K562 (cell line): ENCODE results near the gene RFX6. TPM values are rescaled to one million over a fixed set of nuclear protein-coding genes. Genes with fewer than 3 reads are reported as not detected.

ENCODE experiments used
- ATAC-seq: fragments of 200-7000 bp; cut with Tn5 transposase; 3 replicates; pipeline ENCODE4 v1.9.1; 2020; ENCODE audit warnings: moderate library complexity
- BruUV-seq: library from RNA; stranded (reverse); fragments of 400-500 nt; replicated peaks from 2 replicates; lab custom pipeline; 2021; lab: Mats Ljungman, UMichigan
- CTCF ChIA-PET: fragments of 300-600 bp; formaldehyde crosslinking; extraction: SDS; loops from one replicate; lab custom pipeline; 2021; ENCODE audit warnings: low intra/inter-chr PET ratio; lab: Yijun Ruan, JAX
- POLR2A ChIA-PET: fragments of 300-600, 350-650 bp; sonication (Branson Sonifier 250); formaldehyde crosslinking; extraction: SDS; loops from one replicate; lab custom pipeline; 2021; ENCODE audit warnings: antibody characterized with exemption, inconsistent platforms; lab: Yijun Ruan, JAX
- DNase-seq, 4 experiments: peaks; one replicate each; pipeline versions ENCODE4 v3.0.0 to v3.0.0-alpha.2; 2011 to 2018; ENCODE audit warnings: low spot score in 3 of 4, mixed read lengths in 3 of 4; ENCODE audit errors: extremely low read depth in 1 of 4
- FAIRE-seq: peaks from 2 replicates; lab custom pipeline; 2011; peaks lifted over from hg19 to GRCh38; lab: Jason Lieb, UNC
- H2AFZ ChIP-seq: 2 replicates; pipeline ENCODE4 v1.6.0; 2011; ENCODE audit warnings: low read depth, low read length, control low read depth, inconsistent platforms
- H3K27ac ChIP-seq: fragments of 200-600 bp; 3 replicates; pipeline ENCODE4 v1.8.0; 2011; ENCODE audit warnings: low read depth, mild to moderate bottlenecking, control low read depth, inconsistent platforms, low read length, moderate library complexity, mixed read lengths; ENCODE audit errors: extremely low read depth
- H3K27me3 ChIP-seq, 2 experiments: fragments of 300-600 bp in 1 of 2; 2 replicates in 1 of 2; 3 replicates in 1 of 2; pipeline versions ENCODE4 v1.6.0 to v1.8.0; 2011; ENCODE audit warnings: inconsistent platforms in 2 of 2, low read length in 2 of 2, mild to moderate bottlenecking in 1 of 2, mixed read lengths in 1 of 2, moderate library complexity in 1 of 2; ENCODE audit not compliant: control insufficient read depth in 2 of 2, insufficient read depth in 2 of 2
- H3K36me3 ChIP-seq: fragments of 300-600 bp; 3 replicates; pipeline ENCODE4 v1.8.0; 2011; ENCODE audit warnings: mild to moderate bottlenecking, low read length, inconsistent platforms; ENCODE audit not compliant: control insufficient read depth, insufficient read depth
- H3K4me1 ChIP-seq, 2 experiments: fragments of 200-600 bp in 1 of 2; replicated peaks in 1 of 2; 2 replicates in 1 of 2; 3 replicates in 1 of 2; pipeline versions ENCODE4 v1.5.1 to v1.8.0; 2011; ENCODE audit warnings: inconsistent platforms in 2 of 2, low read length in 2 of 2, mild to moderate bottlenecking in 1 of 2, mixed read lengths in 1 of 2, moderate library complexity in 1 of 2; ENCODE audit not compliant: control insufficient read depth in 2 of 2, insufficient read depth in 2 of 2
- H3K4me2 ChIP-seq: 2 replicates; pipeline ENCODE4 v1.6.1; 2011; ENCODE audit warnings: low read length, control low read depth, inconsistent platforms, mixed read lengths; ENCODE audit not compliant: insufficient read depth
- H3K4me3 ChIP-seq: fragments of 200-600 bp; sonication (generic), shearing (Covaris generic); 2 replicates; pipeline ENCODE4 v1.5.1; 2016; ENCODE audit warnings: control low read depth, inconsistent platforms
- H3K79me2 ChIP-seq: fragments of 200-600 bp; 3 replicates; pipeline ENCODE4 v1.8.0; 2011; ENCODE audit warnings: low read length, inconsistent platforms; ENCODE audit not compliant: control insufficient read depth, insufficient read depth
- H3K9ac ChIP-seq, 2 experiments: 2 replicates each; pipeline versions ENCODE4 v1.6.0 to v1.6.1; 2011; ENCODE audit warnings: low read depth in 2 of 2, low read length in 2 of 2, control low read depth in 1 of 2, inconsistent platforms in 1 of 2, mild to moderate bottlenecking in 1 of 2, mixed read lengths in 1 of 2; ENCODE audit not compliant: insufficient read depth in 1 of 2
- H3K9me1 ChIP-seq: one replicate; pipeline ENCODE4 v1.6.0; 2011; ENCODE audit warnings: inconsistent platforms, mild to moderate bottlenecking, low read length, moderate library complexity; ENCODE audit not compliant: control insufficient read depth, insufficient read depth
- H3K9me3 ChIP-seq: replicated peaks from 2 replicates; pipeline ENCODE4 v1.5.1; 2011; ENCODE audit warnings: low read depth, low read length, inconsistent platforms; ENCODE audit not compliant: control insufficient read depth, insufficient read depth
- H4K20me1 ChIP-seq: replicated peaks from 2 replicates; pipeline ENCODE4 v1.6.1; 2011; ENCODE audit warnings: low read length, inconsistent platforms, mixed read lengths; ENCODE audit not compliant: control insufficient read depth, insufficient read depth
- LCOR ChIP-seq: sonication (generic); formaldehyde crosslinking; IDR thresholded peaks from 2 replicates; pipeline ENCODE4 v1.8.0; 2022; ENCODE audit warnings: mild to moderate bottlenecking, missing genetic modification reagents
- ZMIZ1 ChIP-seq, 2 experiments: fragments of 150-350 bp in 1 of 2; IDR thresholded peaks; 2 replicates each; pipeline ENCODE4 v1.6.1; 2012 to 2016; ENCODE audit warnings: low read depth in 2 of 2, low read length in 2 of 2, mild to moderate bottlenecking in 1 of 2, moderate library complexity in 1 of 2
- WGBS: fragments of 100-300 bp; shearing (Covaris generic); methylation state at CpG from one replicate; pipeline ENCODE4 v1.1.6; 2016; ENCODE audit warnings: low coverage, mixed read lengths; ENCODE audit not compliant: insufficient coverage; ENCODE audit errors: missing lambda C conversion rate; 5-methylcytosine and 5-hydroxymethylcytosine counted together
- in situ Hi-C: fragments of 300-500 bp; cut with MboI; formaldehyde crosslinking; loops from 4 replicates; pipeline ENCODE4 v1.15.0; 2018; ENCODE audit warnings: inconsistent platforms, mixed read lengths
- intact Hi-C: fragments of 100-400 bp; cut with micrococcal nuclease; formaldehyde crosslinking; loops from 2 replicates; pipeline ENCODE4 v1.14.2; 2022
- polyA plus RNA-seq, 8 experiments: library from polyadenylated mRNA; depleted of rRNA in 4 of 8; stranded (reverse) in 5 of 8; unstranded in 3 of 8; fragments of >200 nt; fragmentation: Nextera tagmentation in 2 of 8; fragmentation: Illumina TruSeq in 1 of 8; extraction: Ambion mirVana in 2 of 8; extraction: Trizol in 1 of 8; gene quantifications; 2 replicates each; pipeline versions ENCODE4 v1.2.1 to v1.2.3, GENCODE V29; 2011 to 2014; ENCODE audit warnings: inconsistent platforms in 1 of 8, missing spikeins in 1 of 8
- total RNA-seq, 7 experiments: library from RNA; depleted of rRNA in 6 of 7; stranded (reverse); fragments of >200 nt in 6 of 7; fragmentation: Illumina TruSeq in 2 of 7; extraction: Trizol in 2 of 7; gene quantifications; 2 replicates each; pipeline versions ENCODE4 v1.2.1 to v1.2.3, GENCODE V29; 2011 to 2021; ENCODE audit warnings: low replicate concordance in 1 of 7
- TF ChIP-seq, protein P1 (sequence below): fragments of 450-650 bp; conservative IDR thresholded peaks from 2 replicates; pipeline ENCODE4 v1.6.1; 2016; ENCODE audit warnings: missing genetic modification characterization, low read depth, mild to moderate bottlenecking, control low read depth, missing compliant biosample characterization

Gene RFX6
- total and polyA plus RNA-seq, 9 of the 15 experiments (the other 6 are each of a cell fraction or from before 2014, with no cell fraction given), result not detected

DNA sequence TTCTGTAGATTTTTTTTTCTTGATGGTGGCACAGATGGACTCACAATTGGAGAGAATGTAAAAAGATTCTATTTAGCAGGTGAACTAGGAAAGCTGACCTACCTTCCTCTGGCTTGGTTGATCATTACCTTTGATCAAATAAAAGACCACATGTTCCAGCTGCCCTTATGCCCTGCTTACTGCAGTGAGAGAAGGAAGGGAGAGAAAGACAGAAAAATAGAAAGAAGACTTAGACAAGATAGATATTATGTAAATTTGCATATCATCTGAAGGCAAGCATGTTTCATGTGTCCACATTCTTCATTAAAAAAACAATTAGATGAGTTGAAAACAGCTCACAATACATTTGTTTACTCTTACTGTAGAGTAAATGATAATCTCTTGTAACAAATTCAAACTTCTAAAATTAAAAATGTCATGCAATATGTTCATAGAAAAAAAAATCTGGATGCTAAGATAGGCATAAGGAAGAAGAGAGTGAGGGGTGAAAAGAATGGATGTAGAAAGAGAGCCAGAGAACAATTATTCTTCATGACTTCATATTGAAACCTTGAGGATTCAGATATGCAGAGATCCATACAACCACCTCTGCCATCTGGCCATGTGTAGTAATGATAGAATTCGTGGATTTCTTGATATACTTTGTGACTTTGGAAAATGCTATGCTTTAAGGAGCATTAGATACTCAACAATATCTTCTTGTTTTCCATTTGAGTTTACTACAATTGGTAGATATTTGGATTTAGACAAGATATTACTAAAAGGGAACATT lies 71.7 kb downstream of the RFX6 start:
- CTCF ChIA-PET, result no interaction called here
- H3K4me1 ChIP-seq, result no peaks in the 10 kb centered on the region
- no peak overlapping the region for H3K4me2 ChIP-seq
- ATAC-seq (no peak), DNase-seq (no peak), FAIRE-seq (no peak)
- H3K9me1 ChIP-seq, result no peaks in the 10 kb centered on the region
- H3K36me3 ChIP-seq, result no peaks in the 10 kb centered on the region
- H4K20me1 ChIP-seq, result no peaks in the 10 kb centered on the region
- H3K9ac ChIP-seq, result no peak overlapping the region
- BruUV-seq, result no TSS peak
- intact Hi-C loops (no loop called here), in situ Hi-C loops (no loop called here)
- WGBS, result 0% methylated on average over 1 of the region's 1 CpG
- POLR2A ChIA-PET, result no interaction called here
- no peak overlapping the region for H3K4me3 ChIP-seq
- H3K9me3 ChIP-seq, result no peaks in the 10 kb centered on the region
- H3K27ac ChIP-seq, result no peak overlapping the region
- no peak for TF ChIP-seq ZMIZ1 (IDR thresholded peaks at IDR 0.05; ENCODE audit: low read depth in 2 of 2, low read length in 2 of 2)
- TF ChIP-seq, protein P1, sequence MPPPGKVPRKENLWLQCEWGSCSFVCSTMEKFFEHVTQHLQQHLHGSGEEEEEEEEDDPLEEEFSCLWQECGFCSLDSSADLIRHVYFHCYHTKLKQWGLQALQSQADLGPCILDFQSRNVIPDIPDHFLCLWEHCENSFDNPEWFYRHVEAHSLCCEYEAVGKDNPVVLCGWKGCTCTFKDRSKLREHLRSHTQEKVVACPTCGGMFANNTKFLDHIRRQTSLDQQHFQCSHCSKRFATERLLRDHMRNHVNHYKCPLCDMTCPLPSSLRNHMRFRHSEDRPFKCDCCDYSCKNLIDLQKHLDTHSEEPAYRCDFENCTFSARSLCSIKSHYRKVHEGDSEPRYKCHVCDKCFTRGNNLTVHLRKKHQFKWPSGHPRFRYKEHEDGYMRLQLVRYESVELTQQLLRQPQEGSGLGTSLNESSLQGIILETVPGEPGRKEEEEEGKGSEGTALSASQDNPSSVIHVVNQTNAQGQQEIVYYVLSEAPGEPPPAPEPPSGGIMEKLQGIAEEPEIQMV (tag), result no peak
- TF ChIP-seq LCOR (CRISPR knock-in tag), result no peak
- no peak overlapping the region for H2AFZ ChIP-seq
- no peaks in the 10 kb centered on the region for H3K27me3 ChIP-seq
- H3K79me2 ChIP-seq, result no peaks in the 10 kb centered on the region
